ENCODE results near the gene CREG2. TPM values are rescaled to one million over a fixed set of nuclear protein-coding genes. Genes with fewer than 3 reads are reported as not detected.

Gene CREG2
- total RNA-seq, 4 donors from 2014 or later = 0.40 TPM; not detected in 3

GRCh38 chr2:101415884-101416283, 28.6 kb upstream of the CREG2 start:
- no peaks in the 10 kb centered on the region for H3K27me3 ChIP-seq
- DNase-seq = no peak
- no peak overlapping the region for H3K27ac ChIP-seq
- H3K4me3 ChIP-seq = no peak overlapping the region
- no peak for TF ChIP-seq POLR2A (IDR thresholded peaks at IDR 0.05)
- TF ChIP-seq, protein P1, sequence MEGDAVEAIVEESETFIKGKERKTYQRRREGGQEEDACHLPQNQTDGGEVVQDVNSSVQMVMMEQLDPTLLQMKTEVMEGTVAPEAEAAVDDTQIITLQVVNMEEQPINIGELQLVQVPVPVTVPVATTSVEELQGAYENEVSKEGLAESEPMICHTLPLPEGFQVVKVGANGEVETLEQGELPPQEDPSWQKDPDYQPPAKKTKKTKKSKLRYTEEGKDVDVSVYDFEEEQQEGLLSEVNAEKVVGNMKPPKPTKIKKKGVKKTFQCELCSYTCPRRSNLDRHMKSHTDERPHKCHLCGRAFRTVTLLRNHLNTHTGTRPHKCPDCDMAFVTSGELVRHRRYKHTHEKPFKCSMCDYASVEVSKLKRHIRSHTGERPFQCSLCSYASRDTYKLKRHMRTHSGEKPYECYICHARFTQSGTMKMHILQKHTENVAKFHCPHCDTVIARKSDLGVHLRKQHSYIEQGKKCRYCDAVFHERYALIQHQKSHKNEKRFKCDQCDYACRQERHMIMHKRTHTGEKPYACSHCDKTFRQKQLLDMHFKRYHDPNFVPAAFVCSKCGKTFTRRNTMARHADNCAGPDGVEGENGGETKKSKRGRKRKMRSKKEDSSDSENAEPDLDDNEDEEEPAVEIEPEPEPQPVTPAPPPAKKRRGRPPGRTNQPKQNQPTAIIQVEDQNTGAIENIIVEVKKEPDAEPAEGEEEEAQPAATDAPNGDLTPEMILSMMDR (IDR thresholded peaks at IDR 0.05) = no peak
- no peaks in the 10 kb centered on the region for H3K9me3 ChIP-seq
- H3K36me3 ChIP-seq = no peaks in the 10 kb centered on the region
- H3K4me1 ChIP-seq = no peaks in the 10 kb centered on the region

DNA sequence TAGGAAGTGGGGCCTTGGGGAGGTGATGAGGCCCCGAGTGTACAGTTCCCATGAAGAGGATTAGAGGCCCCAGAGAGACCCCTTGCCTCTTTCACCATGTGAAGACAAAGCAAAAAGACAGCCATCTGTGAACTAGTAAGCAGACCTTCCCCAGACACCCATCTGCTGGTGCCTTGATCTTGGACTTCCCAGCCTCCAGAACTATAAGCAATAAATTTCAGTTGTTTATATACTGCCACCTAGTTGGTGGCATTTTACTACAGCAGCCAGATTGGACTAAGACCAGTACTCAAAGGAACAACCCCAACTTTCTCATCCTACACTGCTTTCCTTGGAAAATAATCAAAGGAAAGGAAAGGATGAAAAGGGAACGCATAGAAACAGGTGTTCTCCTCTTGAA, 27.9 kb upstream of the CREG2 start:
- H3K4me3 ChIP-seq = no peak overlapping the region
- H3K36me3 ChIP-seq = no peaks in the 10 kb centered on the region
- H3K4me1 ChIP-seq = no peaks in the 10 kb centered on the region
- no peak for DNase-seq
- H3K27me3 ChIP-seq = no peaks in the 10 kb centered on the region
- TF ChIP-seq, protein P1 (IDR thresholded peaks at IDR 0.05) = no peak
- no peak for TF ChIP-seq POLR2A (IDR thresholded peaks at IDR 0.05)
- H3K9me3 ChIP-seq = no peaks in the 10 kb centered on the region
- no peak overlapping the region for H3K27ac ChIP-seq

DNA sequence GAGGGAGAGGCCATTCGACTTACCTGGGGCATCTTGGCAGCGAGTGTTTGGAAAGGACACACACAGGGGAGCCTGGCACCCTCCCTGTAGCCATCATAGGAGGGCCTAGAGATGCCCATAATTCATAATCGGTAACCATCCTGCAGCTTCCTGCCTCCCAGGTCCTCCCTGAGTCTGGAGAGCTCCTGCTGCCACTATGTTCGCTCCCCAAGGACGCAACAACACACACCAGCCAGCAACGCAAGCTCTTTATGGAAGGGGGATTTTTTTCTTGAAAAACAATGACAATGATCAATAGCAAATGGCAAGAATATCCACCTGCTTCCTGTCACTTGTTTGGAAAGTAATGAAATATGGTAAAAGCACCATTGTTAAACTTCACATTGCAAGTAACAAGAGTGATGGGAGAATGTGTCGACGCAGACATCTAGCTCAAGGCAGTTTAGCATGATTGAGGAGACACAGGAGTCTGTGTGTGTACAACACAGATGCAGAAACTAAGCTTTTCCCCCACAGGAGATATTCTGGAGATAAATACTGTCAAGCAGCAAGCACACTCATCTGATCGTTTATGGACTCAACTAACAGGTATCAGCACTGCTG, 24.9 kb upstream of the CREG2 start:
- no peak for DNase-seq
- Histone ChIP-seq H3K27me3 (no peaks in the 10 kb centered on the region), H3K36me3 (no peaks in the 10 kb centered on the region), H3K27ac (no peak overlapping the region), H3K4me3 (no peak overlapping the region), H3K4me1 (no peaks in the 10 kb centered on the region), H3K9me3 (no peaks in the 10 kb centered on the region)
- TF ChIP-seq, protein P1 (IDR thresholded peaks at IDR 0.05) = no peak
- TF ChIP-seq POLR2A (IDR thresholded peaks at IDR 0.05) = no peak

GRCh38 chr2:101410746-101411145, 23.4 kb upstream of the CREG2 start:
- Histone ChIP-seq H3K27me3 (no peaks in the 10 kb centered on the region), H3K4me1 (no peaks in the 10 kb centered on the region), H3K27ac (no peak overlapping the region), H3K36me3 (no peaks in the 10 kb centered on the region), H3K9me3 (no peaks in the 10 kb centered on the region), H3K4me3 (no peak overlapping the region)
- TF ChIP-seq, protein P1 (IDR thresholded peaks at IDR 0.05) = no peak
- TF ChIP-seq POLR2A (IDR thresholded peaks at IDR 0.05) = no peak
- no peak for DNase-seq

DNA sequence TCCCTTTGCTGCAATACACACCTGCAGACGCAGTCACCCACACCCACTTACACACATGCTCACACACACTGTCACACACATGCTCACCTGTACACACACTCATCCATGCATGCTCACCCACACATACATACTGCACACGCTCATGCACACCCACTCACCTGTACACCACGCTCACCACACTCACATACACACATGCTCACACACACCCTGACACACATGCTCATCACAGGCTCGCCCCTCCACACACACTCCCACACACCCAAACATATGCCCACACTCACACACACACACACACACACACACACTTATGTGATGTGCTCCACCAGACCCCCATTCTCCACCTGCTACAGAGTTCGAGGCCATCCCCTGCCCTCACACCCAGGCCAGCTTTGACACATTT, 22.8 kb upstream of the CREG2 start:
- Histone ChIP-seq H3K27ac (no peak overlapping the region), H3K4me1 (no peaks in the 10 kb centered on the region), H3K4me3 (no peak overlapping the region), H3K27me3 (no peaks in the 10 kb centered on the region), H3K36me3 (no peaks in the 10 kb centered on the region), H3K9me3 (no peaks in the 10 kb centered on the region)
- no peak for DNase-seq
- TF ChIP-seq POLR2A (IDR thresholded peaks at IDR 0.05) = no peak
- TF ChIP-seq, protein P1 (IDR thresholded peaks at IDR 0.05) = no peak

DNA sequence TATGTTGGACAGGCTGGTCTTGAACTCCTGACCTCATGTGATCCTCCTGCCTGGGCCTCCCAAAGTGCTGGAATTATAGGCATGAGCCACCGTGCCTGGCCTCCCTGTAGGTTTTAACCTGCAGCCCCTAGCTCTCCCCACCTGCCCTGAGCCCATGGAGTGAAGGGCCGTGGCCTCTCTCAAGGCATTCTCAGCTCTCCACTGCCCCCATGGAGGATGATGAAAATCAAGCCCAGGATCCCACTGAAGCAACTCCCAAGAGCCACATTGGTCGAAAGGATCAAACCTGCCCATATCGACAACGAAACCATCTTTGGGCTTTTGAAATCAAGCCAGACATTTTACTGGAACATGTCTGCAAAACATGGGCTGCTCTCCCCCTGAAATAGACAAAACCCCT, 22.4 kb upstream of the CREG2 start:
- Histone ChIP-seq H3K27ac (no peak overlapping the region), H3K27me3 (no peaks in the 10 kb centered on the region), H3K36me3 (no peaks in the 10 kb centered on the region), H3K4me3 (no peak overlapping the region), H3K4me1 (no peaks in the 10 kb centered on the region), H3K9me3 (no peaks in the 10 kb centered on the region)
- TF ChIP-seq, protein P1 (IDR thresholded peaks at IDR 0.05) = no peak
- no peak for TF ChIP-seq POLR2A (IDR thresholded peaks at IDR 0.05)
- DNase-seq = no peak

All from Peyer's patch (tissue), 4 donors.